ENCODE results near the gene TRAF4.

Gene TRAF4

DNA sequence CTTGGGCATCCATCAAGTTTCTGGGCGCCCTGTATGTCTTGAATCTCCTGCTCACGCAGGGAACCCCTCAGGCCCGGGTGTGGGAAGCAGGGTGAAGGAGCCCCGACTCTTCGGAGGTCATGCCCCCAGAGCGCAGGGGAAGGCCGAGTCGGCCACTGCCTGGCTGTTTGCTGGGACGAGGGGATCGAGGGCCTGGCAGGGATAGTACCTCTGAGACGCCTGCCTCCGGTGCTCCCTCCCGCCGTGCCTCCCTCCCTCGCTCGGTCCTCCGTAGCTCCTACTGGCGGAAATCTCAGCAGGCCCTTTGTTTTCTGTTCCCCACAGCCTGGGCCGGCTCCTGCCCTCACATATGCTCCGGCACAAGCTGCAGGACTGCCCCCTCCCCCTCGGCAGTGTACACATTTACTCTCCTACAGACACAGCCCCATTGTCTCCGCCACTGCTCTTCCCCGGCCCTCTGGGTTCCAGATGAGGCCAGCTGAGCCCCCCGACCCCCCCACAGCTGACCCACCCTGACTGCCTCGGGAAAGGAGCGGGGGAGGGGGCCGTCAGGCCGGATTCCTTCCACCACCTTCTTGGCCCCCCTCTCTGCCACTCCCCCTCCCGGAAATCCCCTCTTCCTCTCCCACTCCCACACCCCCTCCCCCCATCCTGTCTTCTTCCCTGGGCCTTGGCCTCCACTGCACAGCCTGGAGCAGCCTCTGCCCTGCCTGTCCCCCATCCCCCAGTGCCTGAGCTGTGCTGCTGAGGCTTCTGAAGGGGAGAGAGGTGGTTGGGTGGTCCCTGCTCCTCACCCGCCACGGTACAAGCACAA is 1.4 kb downstream of the TRAF4 start:
- TF ChIP-seq, protein P1, sequence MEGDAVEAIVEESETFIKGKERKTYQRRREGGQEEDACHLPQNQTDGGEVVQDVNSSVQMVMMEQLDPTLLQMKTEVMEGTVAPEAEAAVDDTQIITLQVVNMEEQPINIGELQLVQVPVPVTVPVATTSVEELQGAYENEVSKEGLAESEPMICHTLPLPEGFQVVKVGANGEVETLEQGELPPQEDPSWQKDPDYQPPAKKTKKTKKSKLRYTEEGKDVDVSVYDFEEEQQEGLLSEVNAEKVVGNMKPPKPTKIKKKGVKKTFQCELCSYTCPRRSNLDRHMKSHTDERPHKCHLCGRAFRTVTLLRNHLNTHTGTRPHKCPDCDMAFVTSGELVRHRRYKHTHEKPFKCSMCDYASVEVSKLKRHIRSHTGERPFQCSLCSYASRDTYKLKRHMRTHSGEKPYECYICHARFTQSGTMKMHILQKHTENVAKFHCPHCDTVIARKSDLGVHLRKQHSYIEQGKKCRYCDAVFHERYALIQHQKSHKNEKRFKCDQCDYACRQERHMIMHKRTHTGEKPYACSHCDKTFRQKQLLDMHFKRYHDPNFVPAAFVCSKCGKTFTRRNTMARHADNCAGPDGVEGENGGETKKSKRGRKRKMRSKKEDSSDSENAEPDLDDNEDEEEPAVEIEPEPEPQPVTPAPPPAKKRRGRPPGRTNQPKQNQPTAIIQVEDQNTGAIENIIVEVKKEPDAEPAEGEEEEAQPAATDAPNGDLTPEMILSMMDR (IDR thresholded peaks at IDR 0.05; ENCODE audit: insufficient read depth, low read length, missing control alignments): no peak
- ChIA-PET CTCF (interaction anchor here (1.4 to 17.9 kb wide), 5 partner anchors 8 to 372 kb away, joined by 3 to 603 read pairs (median 16); partner anchors contain the start of genes NEK8, RPL23A and TLCD1), POLR2A (interaction anchor here (1.1 to 13.2 kb wide), 5 partner anchors 9 to 121 kb away, joined by 3 to 174 read pairs (median 4); partner anchors contain the start of genes NEK8, RPL23A and TLCD1)
- DNase-seq (ENCODE audit: low read depth, low spot score): no peak
- H3K4me3 ChIP-seq (ENCODE audit: low read depth, low read length): peak overlapping the region; percentile 93

DNA sequence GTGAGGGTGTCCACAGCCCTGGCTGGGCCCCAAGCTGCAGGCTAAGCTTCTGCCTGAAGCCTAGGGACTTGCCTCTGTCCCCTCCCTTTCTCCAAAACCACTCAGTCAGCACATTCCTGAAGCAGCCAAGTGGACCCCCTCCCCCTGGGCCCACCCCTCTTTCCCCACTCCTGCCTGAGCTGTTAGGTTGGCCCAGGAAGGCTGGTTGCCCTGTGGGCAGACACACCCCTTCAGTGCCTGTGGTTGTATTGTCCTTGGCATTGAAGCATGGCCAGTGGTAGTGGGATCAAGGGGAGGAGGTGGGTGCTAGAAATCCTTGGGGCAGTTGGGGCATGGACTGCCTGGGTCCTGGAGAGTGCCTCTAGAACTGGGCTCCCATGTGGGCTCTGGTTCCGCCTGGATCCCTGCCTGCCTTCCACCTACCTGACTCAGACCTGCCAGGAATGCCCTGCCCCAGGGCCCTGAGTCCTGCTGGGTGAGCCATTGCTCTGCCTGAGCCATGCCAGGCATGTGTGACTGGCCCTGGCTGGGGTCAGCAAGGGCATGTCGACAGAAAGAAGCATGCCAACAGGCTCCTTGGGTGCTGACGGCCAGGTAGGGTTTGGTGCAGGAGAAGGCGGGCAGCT is 2.1 kb downstream of the TRAF4 start:
- H3K4me3 ChIP-seq (ENCODE audit: low read depth, low read length): peak overlapping the region; percentile 93
- TF ChIP-seq, protein P1 (IDR thresholded peaks at IDR 0.05; ENCODE audit: insufficient read depth, low read length, missing control alignments): no peak
- ChIA-PET POLR2A (interaction anchor here (1.1 to 13.2 kb wide), 4 partner anchors 9 to 26 kb away, joined by 3 to 174 read pairs (median 4); partner anchors contain the start of genes NEK8, RPL23A and TLCD1), CTCF (interaction anchor here (1.3 to 17.9 kb wide), 5 partner anchors 7 to 208 kb away, joined by 4 to 603 read pairs (median 16); partner anchors contain the start of genes NEK8, RPL23A and TLCD1)
- DNase-seq (ENCODE audit: low read depth, low spot score): no peak

DNA sequence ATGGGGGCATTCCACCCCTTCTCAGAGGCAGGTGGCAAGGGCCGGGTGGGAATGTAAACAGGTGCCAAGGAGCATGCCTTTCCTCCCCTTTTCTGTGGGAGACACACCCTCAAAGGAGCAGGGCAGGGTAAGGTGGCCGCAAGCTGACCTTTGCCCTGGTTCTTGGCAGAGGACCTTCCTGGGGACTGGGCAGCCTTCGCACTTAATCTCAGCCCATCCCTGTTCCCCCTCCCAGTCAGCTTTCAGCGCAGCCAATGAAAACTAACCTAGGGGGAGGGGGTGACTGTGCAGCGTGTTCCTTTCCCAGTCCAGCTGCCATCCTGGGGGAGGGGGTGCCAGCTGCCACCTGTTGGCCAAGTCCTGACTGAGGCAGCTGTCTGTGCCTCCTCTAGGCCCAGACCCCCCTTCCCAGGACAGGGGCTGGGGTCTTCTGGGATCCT is 2.8 kb downstream of the TRAF4 start:
- peak overlapping the region; percentile 93 for H3K4me3 ChIP-seq (ENCODE audit: low read depth, low read length)
- POLR2A ChIA-PET: interaction anchor here (1.4 to 13.2 kb wide), 2 partner anchors 19 to 203 kb away, joined by 5 to 174 read pairs; partner anchors contain the start of genes NEK8 and TLCD1
- DNase-seq (ENCODE audit: low read depth, low spot score): no peak
- CTCF ChIA-PET: interaction anchor here (1.0 to 17.9 kb wide), 5 partner anchors 18 to 207 kb away, joined by 3 to 603 read pairs (median 6); partner anchors contain the start of genes NEK8, RPL23A and TLCD1
- TF ChIP-seq, protein P1 (IDR thresholded peaks at IDR 0.05; ENCODE audit: insufficient read depth, low read length, missing control alignments): no peak

DNA sequence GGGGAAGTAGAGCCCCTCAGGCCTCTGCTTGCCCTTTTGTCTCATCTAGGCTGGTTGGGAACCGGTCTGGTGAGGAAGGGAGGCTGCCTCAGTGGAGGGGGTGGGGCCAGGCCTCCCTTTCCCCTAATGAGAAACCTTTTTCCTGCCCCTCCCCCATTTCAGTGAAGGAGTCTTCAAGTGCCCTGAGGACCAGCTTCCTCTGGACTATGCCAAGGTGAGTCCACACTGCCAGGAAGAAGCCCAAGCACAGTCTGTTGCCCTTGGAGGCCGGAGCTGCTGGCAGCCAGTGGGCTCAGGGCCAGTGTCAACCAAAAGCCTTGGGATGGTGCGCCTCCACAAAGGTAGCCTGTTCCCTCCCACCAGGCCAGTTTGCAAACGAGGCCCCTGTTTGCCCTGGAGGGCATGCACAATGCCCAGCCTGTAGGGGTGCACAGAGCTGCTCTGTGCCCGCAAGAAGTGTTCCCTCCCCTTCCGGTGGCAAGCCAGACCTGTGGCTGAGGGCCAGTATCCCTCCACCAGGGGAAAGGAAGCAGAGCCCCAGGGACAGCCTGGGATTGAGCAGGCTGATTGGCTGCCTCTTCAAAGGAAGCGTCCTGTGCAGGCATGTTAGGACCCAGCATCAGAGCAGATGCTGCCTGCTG is 3.4 kb downstream of the TRAF4 start:
- DNase-seq (ENCODE audit: low read depth, low spot score): no peak
- H3K4me3 ChIP-seq (ENCODE audit: low read depth, low read length): no peak overlapping the region
- TF ChIP-seq, protein P1 (IDR thresholded peaks at IDR 0.05; ENCODE audit: insufficient read depth, low read length, missing control alignments): no peak
- CTCF ChIA-PET: interaction anchor here (0.6 to 17.9 kb wide), 7 partner anchors 9 to 206 kb away, joined by 3 to 603 read pairs (median 4); partner anchors contain the start of genes NEK8, RPL23A and TLCD1
- POLR2A ChIA-PET: interaction anchor here (1.4 to 13.2 kb wide), 2 partner anchors 20 to 202 kb away, joined by 5 to 174 read pairs; partner anchors contain the start of genes NEK8 and TLCD1

DNA sequence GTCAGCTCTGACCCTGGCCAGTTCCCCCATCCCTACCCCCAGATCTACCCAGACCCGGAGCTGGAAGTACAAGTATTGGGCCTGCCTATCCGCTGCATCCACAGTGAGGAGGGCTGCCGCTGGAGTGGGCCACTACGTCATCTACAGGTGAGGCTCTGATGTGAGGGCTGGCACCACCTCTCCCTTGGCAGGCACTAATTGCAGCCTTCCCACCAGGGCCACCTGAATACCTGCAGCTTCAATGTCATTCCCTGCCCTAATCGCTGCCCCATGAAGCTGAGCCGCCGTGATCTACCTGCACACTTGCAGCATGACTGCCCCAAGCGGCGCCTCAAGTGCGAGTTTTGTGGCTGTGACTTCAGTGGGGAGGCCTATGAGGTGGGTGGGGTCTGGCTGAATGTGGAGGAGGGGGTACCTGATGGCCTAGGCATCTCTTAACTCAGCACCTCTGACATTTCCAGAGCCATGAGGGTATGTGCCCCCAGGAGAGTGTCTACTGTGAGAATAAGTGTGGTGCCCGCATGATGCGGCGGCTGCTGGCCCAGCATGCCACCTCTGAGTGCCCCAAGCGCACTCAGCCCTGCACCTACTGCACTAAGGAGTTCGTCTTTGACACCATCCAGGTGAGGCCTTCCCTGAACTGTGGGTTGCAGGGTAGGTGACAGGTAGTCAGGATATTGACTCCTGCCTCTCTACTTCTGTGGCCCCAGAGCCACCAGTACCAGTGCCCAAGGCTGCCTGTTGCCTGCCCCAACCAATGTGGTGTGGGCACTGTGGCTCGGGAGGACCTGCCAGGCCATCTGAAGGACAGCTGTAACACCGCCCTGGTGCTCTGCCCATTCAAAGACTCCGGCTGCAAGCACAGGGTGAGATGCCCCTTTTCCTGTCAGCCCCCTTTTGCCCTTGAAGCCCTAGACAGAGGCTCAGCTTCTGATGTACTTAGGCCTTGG is 4.3 kb downstream of the TRAF4 start:
- no peak overlapping the region for H3K4me3 ChIP-seq (ENCODE audit: low read depth, low read length)
- CTCF ChIA-PET: interaction anchor here (0.6 to 17.9 kb wide), 7 partner anchors 8 to 202 kb away, joined by 3 to 603 read pairs (median 6); partner anchors contain the start of genes FLOT2, NEK8, RPL23A and TLCD1
- no peak for DNase-seq (ENCODE audit: low read depth, low spot score)
- POLR2A ChIA-PET: interaction anchor here (1.4 to 13.2 kb wide), 2 partner anchors 21 to 201 kb away, joined by 5 to 174 read pairs; partner anchors contain the start of genes NEK8 and TLCD1
- TF ChIP-seq, protein P1 (IDR thresholded peaks at IDR 0.05; ENCODE audit: insufficient read depth, low read length, missing control alignments): no peak

Measured in AG04449 (cell line).